GM12872 (cell line): ENCODE data around the gene PPP1R8.

Experiments
- TF ChIP-seq, protein P1 (sequence below): IDR thresholded peaks from 3 replicates; pipeline ENCODE4 v1.5.1; 2011; ENCODE audit warnings: low read depth, mild to moderate bottlenecking, low read length, moderate library complexity; ENCODE audit not compliant: insufficient read depth

The PPP1R8 gene

DNA sequence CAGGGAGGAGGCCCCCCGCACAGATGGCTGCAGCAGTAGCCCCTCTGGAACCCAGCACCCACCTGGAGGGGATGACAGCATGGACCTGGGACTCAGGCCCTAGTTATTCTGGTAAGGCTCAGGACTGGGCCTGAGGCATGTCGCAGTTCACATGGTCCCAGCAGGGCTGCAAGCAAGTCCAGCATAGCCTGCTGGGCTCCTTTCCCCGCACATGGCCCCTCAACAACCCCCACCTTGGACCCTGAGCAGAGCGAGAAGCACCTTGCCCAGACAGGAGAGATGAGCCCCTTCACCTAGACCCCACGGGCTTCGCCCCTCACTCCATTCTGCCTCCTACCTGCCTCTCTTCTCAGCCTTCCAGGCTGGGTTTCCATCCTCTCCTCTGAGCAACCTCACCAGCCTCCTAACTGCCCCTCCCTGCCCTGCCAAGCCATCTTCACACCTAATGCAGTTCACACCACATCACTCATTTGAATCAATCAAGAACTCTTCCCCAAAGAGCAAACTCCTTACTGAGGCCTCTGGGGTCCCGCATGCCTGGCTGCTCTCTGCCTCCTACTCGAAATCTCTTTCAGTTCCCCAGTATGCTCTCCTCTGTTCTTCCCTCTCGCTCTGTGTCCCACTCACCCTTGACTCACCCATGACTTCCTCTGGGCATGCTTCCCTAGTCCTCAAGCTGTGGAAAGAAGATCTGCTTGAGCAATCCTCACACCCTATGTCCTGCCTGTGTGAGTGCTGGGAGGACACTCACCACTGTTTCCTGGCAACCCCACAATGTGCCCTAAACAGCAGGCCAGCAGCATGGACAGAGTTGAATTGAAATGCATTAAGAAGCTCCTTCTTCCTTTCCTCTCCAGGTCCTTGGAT, 32.3 kb downstream of the PPP1R8 start:
- TF ChIP-seq, protein P1, sequence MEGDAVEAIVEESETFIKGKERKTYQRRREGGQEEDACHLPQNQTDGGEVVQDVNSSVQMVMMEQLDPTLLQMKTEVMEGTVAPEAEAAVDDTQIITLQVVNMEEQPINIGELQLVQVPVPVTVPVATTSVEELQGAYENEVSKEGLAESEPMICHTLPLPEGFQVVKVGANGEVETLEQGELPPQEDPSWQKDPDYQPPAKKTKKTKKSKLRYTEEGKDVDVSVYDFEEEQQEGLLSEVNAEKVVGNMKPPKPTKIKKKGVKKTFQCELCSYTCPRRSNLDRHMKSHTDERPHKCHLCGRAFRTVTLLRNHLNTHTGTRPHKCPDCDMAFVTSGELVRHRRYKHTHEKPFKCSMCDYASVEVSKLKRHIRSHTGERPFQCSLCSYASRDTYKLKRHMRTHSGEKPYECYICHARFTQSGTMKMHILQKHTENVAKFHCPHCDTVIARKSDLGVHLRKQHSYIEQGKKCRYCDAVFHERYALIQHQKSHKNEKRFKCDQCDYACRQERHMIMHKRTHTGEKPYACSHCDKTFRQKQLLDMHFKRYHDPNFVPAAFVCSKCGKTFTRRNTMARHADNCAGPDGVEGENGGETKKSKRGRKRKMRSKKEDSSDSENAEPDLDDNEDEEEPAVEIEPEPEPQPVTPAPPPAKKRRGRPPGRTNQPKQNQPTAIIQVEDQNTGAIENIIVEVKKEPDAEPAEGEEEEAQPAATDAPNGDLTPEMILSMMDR, result no peak

DNA sequence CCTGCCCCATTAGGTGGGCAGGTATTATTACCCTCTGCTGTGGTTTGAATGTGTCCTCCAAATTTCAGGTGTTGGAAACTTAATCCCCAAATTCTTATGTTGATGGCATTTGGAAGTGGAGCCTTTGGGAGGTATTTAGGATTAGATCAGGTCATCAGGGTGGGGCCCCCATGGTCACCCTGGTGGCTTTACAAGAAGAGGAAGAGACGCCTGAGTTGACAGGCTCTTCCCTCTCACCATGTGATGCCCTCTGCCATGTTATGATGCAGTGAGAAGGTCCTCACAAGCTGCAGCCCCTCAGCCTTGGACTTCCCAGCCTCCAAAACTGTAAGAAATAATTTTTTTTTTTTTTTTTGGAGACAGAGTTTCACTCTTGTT, 32.9 kb downstream of the PPP1R8 start:
- TF ChIP-seq, protein P1, result no peak

DNA sequence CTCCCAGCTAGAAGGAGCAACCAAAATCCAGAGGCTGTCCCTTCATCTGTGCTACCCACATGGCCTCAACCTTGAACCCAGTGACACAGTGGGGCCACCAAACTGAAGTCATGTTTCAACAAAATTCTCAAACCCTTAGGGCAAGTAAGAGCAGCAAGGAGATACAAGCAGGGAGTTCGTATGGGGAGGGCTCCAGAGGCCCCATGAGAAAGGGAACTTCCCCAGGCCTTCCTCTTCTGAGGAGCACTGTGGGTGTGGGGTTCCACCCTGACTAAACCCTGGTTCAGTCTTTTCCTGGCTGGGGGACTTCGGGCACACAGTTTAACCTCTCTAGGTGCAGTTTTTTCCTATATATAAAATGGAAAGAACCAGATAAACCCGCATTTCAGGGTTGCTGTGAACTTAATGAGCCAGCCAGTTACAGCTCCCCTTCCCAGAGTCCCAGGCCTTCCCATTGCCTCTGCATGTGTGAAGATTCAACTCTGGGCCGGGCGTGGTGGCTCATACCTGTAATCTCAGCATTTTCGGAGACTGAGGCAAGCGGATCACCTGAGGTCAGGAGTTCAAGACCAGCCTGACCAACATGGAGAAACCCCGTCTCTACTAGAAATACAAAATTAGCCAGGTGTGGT, 33.8 kb downstream of the PPP1R8 start:
- TF ChIP-seq, protein P1, result no peak

GRCh38 chr1:27865821-27866220, 35.2 kb downstream of the PPP1R8 start:
- TF ChIP-seq, protein P1, result no peak

- TF ChIP-seq, protein P1, result no peak
These were observed 38.0 kb downstream of the PPP1R8 start for GRCh38 chr1:27868556-27868931.

GRCh38 chr1:27868932-27869718, 38.5 kb downstream of the PPP1R8 start:
- TF ChIP-seq, protein P1, result no peak

GRCh38 chr1:27869719-27870085, 39.1 kb downstream of the PPP1R8 start:
- TF ChIP-seq, protein P1, result no peak
